GM20000 (cell line): Measurements from ENCODE around the gene DENND5B.
A peak's percentile ranks its signal among the peaks of the same experiment; 100 is the strongest.

Source experiments
- DNase-seq: peaks from one replicate; pipeline ENCODE4 v3.0.0; 2012; ENCODE audit warnings: low spot score
- CTCF ChIP-seq: IDR thresholded peaks from 2 replicates; pipeline ENCODE4 v1.5.1; 2012; ENCODE audit warnings: mild to moderate bottlenecking, control low read depth; ENCODE audit errors: extremely low read depth, missing control alignments

The DENND5B gene

GRCh38 chr12:31589904-31590641, 863 bp downstream of the DENND5B start:
- no peak for TF ChIP-seq CTCF
- peak; percentile 70 for DNase-seq

- DNase-seq, result peak; percentile 71
Measured at GRCh38 chr12:31589598-31589903, 1.4 kb downstream of the DENND5B start.

GRCh38 chr12:31588976-31589375, 2.0 kb downstream of the DENND5B start:
- no peak for TF ChIP-seq CTCF
- DNase-seq, result no peak

More at GRCh38 chr12:31589598-31589903, 1.4 kb downstream of the DENND5B start:
- no peak for TF ChIP-seq CTCF

- no peak for TF ChIP-seq CTCF
- peak; percentile 42 for DNase-seq
Measured at GRCh38 chr12:31586728-31587127, 4.2 kb downstream of the DENND5B start.

- no peak for DNase-seq
- no peak for TF ChIP-seq CTCF
Measured at GRCh38 chr12:31585895-31586294, 5.0 kb downstream of the DENND5B start.

GRCh38 chr12:31585271-31585670, 5.7 kb downstream of the DENND5B start:
- DNase-seq, result no peak

GRCh38 chr12:31584782-31585181, 6.2 kb downstream of the DENND5B start:
- TF ChIP-seq CTCF, result no peak
- DNase-seq, result no peak

More at GRCh38 chr12:31585271-31585670, 5.7 kb downstream of the DENND5B start:
- TF ChIP-seq CTCF, result no peak
